Hindlimb muscle (tissue), 1 donor: ENCODE results near the gene NRXN3. TPM values are rescaled to one million over a fixed set of nuclear protein-coding genes. Genes with fewer than 3 reads are reported as not detected.

Source experiments
- DNase-seq: peaks from one replicate; pipeline ENCODE4 v3.0.0-alpha.2; 2013
- polyA plus RNA-seq: library from polyadenylated mRNA; unstranded; fragments of 120-200 nt; gene quantifications from one replicate; pipeline ENCODE4 v1.2.1, GENCODE V29; 2013; ENCODE audit not compliant: insufficient read length

NRXN3 gene
- polyA plus RNA-seq, 1 donor = 0.40 TPM

- no peak for DNase-seq
Observed at GRCh38 chr14:78325911-78326310, 155.7 kb downstream of the NRXN3 start.

GRCh38 chr14:78327426-78328221, 157.5 kb downstream of the NRXN3 start:
- no peak for DNase-seq

GRCh38 chr14:78329371-78329770, 159.2 kb downstream of the NRXN3 start:
- DNase-seq = no peak

- DNase-seq = no peak
Observed at GRCh38 chr14:78335531-78335930, 165.4 kb downstream of the NRXN3 start.

- DNase-seq = no peak
Observed at GRCh38 chr14:78340250-78340649, 170.1 kb downstream of the NRXN3 start.

- no peak for DNase-seq
Observed at GRCh38 chr14:78341827-78342389, 171.7 kb downstream of the NRXN3 start.

GRCh38 chr14:78342879-78343278, 172.7 kb downstream of the NRXN3 start:
- no peak for DNase-seq

GRCh38 chr14:78344290-78344689, 174.1 kb downstream of the NRXN3 start:
- DNase-seq = no peak

- DNase-seq = no peak
Observed at GRCh38 chr14:78345131-78345744, 175.1 kb downstream of the NRXN3 start.

- no peak for DNase-seq
Observed at GRCh38 chr14:78346747-78347146, 176.6 kb downstream of the NRXN3 start.

- DNase-seq = no peak
Observed at GRCh38 chr14:78355109-78355508, 184.9 kb downstream of the NRXN3 start.

- no peak for DNase-seq
Observed at GRCh38 chr14:78356391-78356790, 186.2 kb downstream of the NRXN3 start.

GRCh38 chr14:78358591-78358990, 188.4 kb downstream of the NRXN3 start:
- no peak for DNase-seq

- DNase-seq = no peak
Observed at GRCh38 chr14:78359581-78359980, 189.4 kb downstream of the NRXN3 start.

- no peak for DNase-seq
Observed at GRCh38 chr14:78363008-78363407, 192.8 kb downstream of the NRXN3 start.

- DNase-seq = no peak
Observed at GRCh38 chr14:78367355-78367754, 197.2 kb downstream of the NRXN3 start.

- no peak for DNase-seq
Observed at GRCh38 chr14:78383060-78383459, 212.9 kb downstream of the NRXN3 start.

GRCh38 chr14:78398216-78398615, 228.0 kb downstream of the NRXN3 start:
- DNase-seq = no peak

- DNase-seq = peak; percentile 3
Observed at GRCh38 chr14:78399316-78399889, 229.2 kb downstream of the NRXN3 start.

- no peak for DNase-seq
Observed at GRCh38 chr14:78401866-78402265, 231.7 kb downstream of the NRXN3 start.

GRCh38 chr14:78403278-78403815, 233.2 kb downstream of the NRXN3 start:
- DNase-seq = no peak

- DNase-seq = peak; percentile 7
Observed at GRCh38 chr14:78405079-78405856, 235.1 kb downstream of the NRXN3 start.
